DMS 273 treated with DMSO at 0.1 percent for 48 hours (cell line): Measurements from ENCODE around the gene BTG2.

Experiments used
- DNase-seq: peaks from one replicate; lab custom pipeline; 2025; lab: John Stamatoyannopoulos, UW

The BTG2 gene

DNA sequence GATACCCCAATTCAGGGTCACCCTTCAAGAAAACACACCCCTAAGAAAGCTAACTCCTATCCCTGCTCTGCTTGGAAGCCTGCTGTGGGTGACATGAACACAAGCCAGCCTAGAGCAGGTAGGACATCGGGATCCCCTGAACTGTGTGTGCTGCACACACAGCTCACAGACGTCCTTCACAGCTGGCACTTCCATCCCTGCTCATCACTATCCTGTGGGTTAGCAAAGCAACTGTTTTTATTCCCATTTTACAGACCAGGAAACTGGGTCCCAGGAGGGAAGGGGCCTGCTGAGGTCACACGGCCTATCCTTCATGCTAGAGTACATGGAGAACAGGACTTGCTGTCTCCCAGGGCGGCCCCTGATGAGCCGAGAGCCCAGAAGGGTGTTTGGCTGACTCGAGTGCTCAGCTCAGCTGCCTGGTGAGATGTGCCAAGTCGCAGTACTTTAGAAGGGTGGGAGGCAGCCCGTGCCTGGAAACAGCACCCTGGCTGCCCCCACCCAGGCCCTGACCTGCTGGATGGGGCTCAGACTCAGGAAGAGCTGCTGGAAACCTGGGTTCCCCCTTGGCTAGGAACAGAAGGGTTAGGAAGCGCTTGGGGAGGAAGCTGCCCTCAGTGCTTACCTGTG is 28.3 kb upstream of the BTG2 start:
- no peak for DNase-seq

DNA sequence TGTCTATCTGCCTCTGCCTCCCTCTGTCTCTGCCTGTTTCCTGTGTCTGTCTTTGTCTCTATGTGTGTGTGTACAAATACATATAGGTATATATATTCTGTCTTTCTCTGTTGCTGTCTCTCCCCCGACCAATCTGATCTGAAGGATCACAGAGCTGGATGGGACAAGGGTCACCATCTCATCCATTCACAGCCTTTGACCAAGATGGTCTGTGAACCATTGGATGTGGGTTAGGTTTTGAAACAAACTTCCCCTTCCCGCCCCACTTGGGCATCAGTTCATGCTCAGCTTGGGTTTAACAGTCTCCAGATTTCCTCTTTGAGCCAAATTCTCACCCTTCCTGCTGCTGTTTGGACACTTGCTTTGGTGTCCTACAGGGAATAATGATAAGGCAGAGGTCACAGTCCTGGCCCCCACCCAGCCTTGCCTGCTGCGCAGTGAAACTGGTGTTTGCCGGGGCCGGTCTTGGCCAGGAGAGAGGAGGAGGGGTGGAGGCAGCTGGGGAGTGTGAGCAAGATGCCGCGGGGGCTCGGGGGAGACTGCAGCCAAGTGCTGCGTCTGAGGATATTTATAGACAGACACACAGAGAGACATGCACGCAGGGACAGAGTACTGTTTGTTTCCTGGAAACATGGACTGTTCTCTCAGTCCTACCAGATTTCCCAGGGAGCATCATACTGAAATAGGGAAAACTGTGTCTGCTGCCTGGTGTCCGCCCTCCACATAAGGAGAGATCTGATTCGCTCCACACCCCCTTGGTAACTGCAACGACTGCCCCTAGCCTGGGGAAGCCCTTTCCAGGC is 27.0 kb upstream of the BTG2 start:
- peak; percentile 71 for DNase-seq

DNA sequence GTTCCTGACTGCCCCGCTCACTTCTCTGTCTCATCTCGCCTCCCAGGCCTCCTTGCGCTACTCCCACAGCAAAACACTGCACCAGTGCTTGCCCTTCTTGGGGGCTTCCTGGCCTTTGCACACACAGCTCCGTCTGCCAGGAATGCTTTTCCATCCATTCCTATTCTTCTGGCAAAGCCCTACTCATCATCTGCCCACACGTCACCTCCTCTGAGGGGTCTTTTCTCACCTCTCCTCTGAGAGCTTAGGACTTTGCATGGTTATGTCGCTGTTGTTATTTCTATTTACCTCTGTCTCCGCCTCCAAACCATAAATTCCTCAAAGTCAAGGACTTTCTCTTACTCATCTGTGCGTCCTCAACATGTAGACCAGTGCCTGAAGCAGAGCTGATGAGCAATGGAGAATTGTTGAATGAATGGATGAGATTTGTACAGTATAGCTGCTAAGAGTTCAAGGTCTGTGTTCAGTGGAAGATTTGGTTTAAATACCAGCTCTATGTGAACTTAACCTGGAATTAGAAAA is 26.4 kb upstream of the BTG2 start:
- DNase-seq = no peak

- DNase-seq = no peak
Observed at GRCh38 chr1:203280061-203280460, 25.3 kb upstream of the BTG2 start.

DNA sequence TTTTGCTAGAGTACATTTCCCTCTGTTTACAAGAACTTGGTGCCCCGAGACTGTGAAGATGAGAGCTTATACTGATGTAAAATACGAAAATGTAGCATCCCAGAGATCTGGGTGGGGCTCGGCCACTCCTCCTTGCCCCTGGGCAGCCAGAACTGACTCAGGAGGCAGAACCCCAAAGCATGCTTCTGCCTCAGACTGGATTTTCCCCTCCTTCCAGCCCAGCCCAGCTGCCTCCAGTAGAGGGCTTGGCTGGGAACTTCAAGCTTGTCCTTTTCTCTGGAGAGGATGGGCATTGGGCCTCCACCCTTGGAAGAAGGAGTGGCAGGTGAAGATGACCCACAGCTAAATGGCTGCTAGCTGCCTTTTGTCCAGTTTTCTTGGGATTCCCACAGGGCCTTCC is 24.3 kb upstream of the BTG2 start:
- no peak for DNase-seq

GRCh38 chr1:203281851-203282661 is 23.3 kb upstream of the BTG2 start:
- DNase-seq = no peak

GRCh38 chr1:203282720-203283542 is 22.4 kb upstream of the BTG2 start:
- DNase-seq = peak; percentile 86

DNA sequence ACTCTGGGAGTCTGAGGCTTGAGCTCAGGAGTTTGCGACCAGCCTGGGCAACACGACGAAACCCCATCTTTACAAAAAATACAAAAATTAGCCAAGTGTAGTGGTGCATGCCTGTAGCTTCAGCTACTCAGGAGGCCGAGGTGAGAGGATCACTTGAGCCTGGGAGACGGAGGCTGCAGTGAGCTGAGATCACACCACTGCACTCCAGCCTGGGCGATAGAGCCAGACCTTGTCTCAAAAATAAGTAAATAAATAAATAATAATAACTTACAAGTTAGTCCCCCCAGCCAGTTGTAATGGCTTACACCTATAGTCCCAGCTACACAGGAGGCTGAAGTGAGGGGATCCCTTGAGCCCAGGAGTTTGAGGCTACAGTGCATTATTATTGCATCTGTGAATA is 21.7 kb upstream of the BTG2 start:
- DNase-seq = no peak

- no peak for DNase-seq
Observed at GRCh38 chr1:203284411-203285123, 20.8 kb upstream of the BTG2 start.

- DNase-seq = no peak
Observed at GRCh38 chr1:203286161-203286984, 18.9 kb upstream of the BTG2 start.

DNA sequence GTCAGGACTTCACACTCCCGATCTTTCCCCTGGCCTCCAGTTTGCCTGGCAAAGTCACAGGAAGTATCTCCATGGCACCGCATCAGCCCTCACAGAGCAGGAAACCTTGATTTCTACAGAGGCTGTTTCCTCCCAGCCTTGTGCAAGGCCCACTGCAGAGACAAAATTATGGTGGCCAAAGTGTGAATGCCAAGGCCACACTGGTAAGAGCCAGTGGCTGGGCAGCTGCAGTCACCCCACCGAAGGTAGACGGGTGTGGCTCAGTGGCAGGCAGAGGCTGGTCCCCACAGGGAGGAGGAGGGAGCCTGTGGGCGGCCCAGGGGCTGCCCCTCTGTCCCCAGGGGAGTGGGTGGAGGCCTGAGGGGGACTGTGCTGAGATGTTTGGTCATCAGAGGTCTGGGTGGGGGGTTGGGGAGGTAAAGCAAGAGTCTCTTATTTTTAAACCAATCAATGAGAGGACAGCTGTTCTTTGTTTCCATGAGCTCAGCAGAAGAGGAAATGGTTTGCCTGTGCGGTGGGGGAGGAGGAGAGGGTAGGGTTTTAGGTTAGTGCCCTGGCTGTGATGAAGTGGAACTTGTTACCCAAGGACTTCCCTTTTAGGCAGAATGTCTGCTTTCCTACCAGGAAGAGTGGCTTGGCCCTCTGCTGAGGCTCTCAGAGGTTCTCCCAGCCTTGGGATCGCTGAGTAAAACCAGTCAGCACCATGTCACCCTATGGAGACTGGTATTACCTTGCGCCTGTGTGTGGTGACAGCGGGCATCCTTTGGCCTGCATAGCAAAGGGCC is 18.0 kb upstream of the BTG2 start:
- peak; percentile 78 for DNase-seq

DNA sequence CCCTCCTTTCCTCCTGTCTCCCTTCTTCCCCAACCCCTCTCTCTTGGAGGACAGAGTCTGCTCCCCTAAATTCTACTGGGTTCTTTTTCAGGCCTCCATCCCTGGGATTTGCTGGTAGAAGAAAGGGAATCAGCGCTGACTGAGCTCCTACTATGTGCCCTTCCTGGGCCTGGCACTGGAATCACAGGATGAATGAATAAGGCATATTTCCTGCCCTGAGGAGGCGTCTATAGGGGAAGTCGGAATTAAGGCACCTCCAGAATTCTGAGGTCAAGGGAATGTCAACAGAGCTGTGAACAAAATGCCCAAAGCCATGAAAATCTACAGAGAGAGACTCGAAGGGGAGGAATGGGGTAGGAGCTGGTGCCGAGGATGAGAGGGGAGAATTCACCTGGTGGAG is 17.4 kb upstream of the BTG2 start:
- DNase-seq = no peak

- no peak for DNase-seq
Observed at GRCh38 chr1:203288400-203288799, 16.9 kb upstream of the BTG2 start.

DNA sequence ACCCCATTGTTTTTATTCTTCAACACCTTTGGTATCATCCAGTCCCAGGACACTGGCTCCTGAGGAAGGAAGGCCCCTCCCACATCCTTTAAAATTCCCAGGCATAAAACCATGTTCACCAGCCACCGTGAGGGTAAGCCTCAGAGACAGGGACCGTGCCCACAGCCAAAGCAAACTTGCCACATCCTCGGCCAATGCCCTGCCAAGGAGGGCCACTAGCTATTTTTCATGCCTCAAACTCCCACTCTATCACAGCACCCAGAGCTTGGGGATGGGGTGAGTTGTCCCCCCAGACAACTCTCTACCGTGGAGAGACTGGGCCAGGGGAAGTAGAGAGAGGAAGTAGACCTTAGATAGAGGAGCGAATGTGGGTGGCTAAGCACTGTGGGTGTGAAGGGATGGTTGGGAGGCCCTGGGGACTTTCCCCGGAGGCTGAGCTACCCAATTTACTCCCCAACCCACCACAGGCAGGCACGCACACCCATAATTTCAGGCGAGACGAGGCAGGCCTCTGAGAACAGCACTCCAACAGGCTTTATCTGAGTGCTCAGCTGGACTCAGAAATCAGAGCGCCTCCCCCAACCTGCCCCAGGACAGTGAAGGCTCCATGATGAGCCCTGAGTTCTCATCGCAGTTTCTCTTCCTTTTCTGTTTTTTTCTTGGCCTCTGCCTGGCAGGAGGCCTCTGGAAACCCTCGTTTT is 15.9 kb upstream of the BTG2 start:
- DNase-seq = no peak

DNA sequence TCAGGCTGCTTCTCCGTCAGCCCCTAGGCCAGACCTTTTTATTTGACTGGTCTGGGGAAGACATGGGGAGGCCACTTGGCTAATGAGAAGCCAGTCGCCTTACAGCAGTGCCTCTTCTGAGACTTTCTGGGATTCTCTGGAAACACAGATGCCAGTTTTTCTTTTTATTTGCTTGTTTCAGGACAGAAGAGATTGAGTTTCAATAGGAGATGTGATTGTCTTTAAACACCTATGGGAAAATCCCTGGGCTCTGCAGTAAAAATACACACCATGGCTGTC is 15.4 kb upstream of the BTG2 start:
- DNase-seq = no peak

- peak; percentile 95 for DNase-seq
Observed at GRCh38 chr1:203290261-203291089, 14.8 kb upstream of the BTG2 start.

- no peak for DNase-seq
Observed at GRCh38 chr1:203291201-203292096, 13.9 kb upstream of the BTG2 start.
